Measurements from ENCODE around the gene SH3GL2.

Gene SH3GL2

DNA sequence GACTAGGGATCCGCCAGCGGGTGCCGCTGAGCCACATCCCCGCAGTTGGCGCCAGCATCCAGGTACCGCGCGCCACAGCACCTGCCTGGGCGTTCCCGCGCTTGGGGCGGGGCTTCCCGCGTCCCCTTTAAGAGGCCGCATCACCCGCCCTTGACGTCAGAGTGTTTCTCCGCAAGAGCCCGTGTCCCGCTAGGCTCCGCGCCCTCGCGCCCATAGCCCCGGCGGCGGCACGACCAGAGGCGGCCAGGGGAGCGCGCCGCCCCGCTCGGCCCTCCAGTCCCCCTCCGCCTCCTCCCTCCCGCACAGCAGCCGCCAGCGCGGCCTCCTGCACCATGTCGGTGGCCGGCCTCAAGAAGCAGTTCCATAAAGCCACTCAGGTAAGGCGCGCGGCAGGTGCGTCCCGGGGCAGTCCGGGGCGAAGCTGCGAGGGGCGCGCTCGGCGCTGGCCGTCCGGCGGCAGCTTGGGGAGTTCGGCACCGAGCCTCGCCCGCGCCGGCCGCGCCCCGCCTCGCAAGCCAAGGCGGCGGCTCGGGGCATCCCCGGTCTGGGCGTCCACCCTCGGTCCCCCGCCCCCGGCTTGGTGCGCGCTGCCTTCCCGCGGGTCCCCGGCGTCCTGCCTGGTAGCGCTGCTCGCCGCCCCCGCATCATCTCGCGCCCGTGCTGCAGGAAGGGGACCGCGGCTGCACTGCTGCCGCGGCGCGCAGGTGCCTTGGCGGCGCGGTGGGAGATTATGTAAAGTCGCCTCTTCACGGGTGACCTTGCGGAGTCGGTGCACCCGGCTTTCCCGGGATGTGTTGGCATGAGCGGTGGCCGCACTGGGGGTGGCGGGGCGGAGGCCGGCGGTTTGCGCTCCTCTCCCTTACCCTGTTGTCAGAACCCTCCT, at the start of gene SH3GL2:
Gene SH3GL2 (plus strand): TSS at position 156 of the 883 bp plus-strand sequence.
- peak; percentile 29 for DNase-seq (ENCODE audit: low spot score)

DNA sequence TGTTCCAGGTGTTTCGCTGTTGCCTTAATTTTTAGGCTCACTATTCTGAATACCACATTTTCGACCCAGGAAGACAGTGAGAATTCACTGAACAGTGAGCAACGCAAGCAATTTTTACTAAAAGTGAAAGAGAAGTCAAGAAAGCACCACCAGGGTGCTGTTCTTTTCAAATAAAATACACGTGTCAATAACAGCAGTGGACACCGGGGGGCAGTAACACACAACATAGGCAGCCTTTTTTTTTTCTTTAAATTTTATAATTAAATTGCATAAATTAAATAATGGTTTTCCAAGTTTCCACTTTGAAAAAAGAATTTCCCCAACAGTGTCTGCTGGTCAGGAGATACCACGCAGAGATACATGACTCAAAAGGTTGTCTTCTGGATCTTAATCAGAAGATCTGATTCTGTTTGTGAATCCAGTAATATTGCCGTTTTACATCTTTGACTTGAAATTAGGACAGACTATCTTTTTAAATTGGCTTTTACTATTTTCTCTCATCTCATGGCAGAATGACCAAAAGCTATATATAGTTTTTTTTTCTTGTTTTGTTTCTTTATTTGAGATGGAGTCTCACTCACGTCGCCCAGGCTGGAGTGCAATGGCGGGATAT, 47.1 kb upstream of the SH3GL2 start:
- peak; percentile 18 for DNase-seq (ENCODE audit: low spot score)

- no peak for DNase-seq (ENCODE audit: low spot score)
Measured at GRCh38 chr9:17532461-17532860, 46.4 kb upstream of the SH3GL2 start.

- DNase-seq (ENCODE audit: low spot score) = no peak
Measured at GRCh38 chr9:17535176-17535575, 43.7 kb upstream of the SH3GL2 start.

- no peak for DNase-seq (ENCODE audit: low spot score)
Measured at GRCh38 chr9:17536027-17536426, 42.8 kb upstream of the SH3GL2 start.

GRCh38 chr9:17551023-17551422, 27.8 kb upstream of the SH3GL2 start:
- DNase-seq (ENCODE audit: low spot score) = no peak

DNA sequence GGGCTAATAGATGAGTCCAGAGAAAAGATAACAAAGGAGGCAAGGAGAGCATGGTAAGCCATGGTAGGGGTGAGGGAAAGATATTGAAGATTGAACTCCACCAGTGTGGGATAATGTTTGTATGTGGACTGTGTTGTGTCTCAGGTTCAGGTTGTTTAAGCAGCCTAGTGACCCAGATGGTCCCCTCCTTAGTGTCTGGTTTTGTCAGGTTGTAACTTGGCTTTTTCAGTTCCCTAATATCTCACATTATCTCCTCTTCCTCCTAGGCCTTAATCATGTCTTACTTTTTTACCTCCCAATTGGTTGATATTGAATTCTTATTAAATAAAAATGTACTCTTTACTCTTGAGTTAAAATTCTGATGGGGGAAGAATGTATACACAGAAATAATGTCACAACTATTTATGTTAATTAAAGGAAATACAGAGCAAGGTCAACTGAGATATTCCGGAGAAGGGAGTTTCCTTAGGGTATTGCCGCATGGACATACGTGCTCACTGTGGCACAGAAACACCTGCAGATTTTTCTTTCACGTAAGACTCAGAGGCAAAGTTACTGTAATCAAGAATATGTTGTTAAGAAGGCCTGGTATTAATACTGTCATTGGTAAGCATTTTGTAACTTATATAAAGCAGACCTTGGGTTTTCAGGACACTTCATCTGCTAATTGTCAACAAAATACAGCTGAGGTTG, 23.4 kb upstream of the SH3GL2 start:
- DNase-seq (ENCODE audit: low spot score) = no peak

GRCh38 chr9:17556255-17556654, 22.6 kb upstream of the SH3GL2 start:
- DNase-seq (ENCODE audit: low spot score) = no peak

- DNase-seq (ENCODE audit: low spot score) = no peak
Measured at GRCh38 chr9:17556935-17557334, 21.9 kb upstream of the SH3GL2 start.

DNA sequence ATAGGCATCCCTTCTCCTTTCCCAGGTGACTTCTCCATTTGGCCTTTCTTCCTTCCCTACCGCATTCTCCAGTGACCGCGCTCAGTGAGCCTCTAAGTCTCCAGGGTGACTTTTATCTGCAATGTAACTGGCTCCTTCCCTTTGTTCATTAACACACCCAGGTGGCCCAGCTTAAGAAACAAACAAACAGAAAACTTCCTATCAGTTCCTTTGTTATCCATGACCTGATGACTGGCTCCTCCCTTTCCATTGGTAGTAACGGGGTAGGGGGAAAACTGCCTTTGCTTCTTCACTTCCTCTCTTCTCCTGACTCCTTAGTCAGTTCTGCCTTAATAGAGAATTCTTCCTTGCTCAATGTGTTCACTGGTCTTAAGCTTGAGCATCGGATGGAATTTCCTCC, 7.0 kb upstream of the SH3GL2 start:
- DNase-seq (ENCODE audit: low spot score) = no peak

DNA sequence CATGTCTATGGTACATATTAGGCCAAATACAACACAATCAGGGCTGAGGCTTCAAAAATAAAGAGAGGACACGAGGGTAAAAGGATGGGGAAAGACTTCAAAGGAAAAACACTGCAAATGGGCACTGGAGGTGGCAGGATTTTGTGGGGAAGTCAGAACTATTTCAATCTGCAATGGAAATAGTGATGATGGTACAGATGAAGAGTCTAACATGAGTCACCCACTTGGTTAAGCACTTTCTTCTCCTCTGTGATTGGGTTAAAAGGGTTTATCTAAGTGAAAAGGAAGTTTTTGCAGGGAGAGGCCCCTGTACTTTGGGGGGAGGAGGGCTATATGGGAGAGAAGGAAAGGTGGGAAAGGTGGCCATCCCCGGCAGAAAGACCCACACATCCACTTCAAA, 4.5 kb upstream of the SH3GL2 start:
- no peak for DNase-seq (ENCODE audit: low spot score)

DNA sequence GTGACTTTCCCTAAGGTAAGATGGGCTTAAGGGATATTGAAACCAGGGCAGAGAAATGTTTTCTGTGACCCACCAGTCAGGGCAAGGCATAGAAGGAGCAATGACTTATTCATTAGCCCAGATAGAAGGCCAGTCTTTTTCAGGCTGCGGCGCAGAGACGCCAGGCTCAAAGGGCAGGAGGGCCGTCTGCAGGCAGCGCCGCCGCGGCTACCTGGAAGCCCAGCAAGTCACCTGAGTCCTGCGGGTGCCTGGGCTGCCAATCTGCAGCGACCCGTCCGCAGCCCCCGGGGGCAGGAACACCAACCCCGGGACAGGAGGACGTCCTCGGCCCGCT, 322 bp upstream of the SH3GL2 start:
- no peak for DNase-seq (ENCODE audit: low spot score)

DNA sequence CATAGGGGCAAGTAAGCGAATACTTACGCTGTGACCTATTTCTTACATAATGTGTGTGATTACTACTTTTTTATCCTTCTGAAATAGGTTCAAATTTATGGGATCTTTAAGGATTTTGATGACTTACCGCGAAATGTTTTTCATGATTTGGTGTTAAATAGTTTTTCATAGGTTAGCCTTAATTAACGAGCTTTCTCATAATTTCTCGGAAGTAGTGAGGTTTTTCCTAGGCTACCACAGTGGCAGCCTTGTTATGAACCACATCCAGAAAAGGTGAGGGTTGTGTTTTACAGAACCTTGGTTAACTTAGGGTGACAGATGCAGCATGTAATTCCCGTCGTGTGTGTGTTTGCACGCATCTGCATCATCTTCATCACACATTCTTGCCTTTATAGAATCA, 1.3 kb downstream of the SH3GL2 start:
- DNase-seq (ENCODE audit: low spot score) = no peak

- no peak for DNase-seq (ENCODE audit: low spot score)
Measured at GRCh38 chr9:17587113-17587512, 8.2 kb downstream of the SH3GL2 start.

- DNase-seq (ENCODE audit: low spot score) = no peak
Measured at GRCh38 chr9:17588395-17588794, 9.5 kb downstream of the SH3GL2 start.

- DNase-seq (ENCODE audit: low spot score) = no peak
Measured at GRCh38 chr9:17588941-17589340, 10.1 kb downstream of the SH3GL2 start.

DNA sequence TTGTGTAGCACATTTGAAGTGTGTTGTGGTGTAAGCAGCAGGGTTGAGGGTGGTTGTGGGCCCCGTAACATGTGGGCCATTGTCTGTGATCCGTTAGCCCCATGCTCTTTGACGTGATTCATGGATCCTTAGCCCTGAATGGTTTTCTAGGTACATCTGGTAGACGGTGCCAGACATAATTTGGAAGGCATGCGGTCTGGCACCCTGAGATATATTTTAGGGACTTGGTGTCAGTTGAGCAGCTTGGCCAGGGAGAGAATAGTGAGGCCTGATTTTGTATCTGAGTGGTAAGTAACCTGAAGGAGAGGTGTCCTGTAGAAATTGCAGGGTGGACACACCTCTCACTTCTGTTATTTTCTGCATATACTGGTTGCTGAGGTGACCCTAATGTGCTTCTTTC, 10.9 kb downstream of the SH3GL2 start:
- DNase-seq (ENCODE audit: low spot score) = no peak

DNA sequence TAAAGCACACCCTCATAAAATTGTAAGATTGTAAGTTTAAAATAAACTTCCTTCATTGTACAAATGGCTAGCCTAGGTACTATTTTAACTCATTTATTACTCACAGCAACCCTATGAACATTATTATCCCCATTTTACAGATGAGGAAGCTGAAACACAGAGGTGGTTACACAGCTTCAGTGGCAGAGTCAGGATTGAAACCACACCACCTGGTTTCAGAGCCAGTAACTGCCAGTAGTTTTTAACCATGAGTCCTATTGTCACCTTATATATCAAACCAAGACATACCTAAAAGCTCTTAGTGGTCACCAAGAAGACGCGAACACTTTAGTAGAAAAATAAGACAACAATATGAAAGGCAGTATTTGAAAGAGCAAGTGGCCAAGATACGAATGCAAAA, 16.1 kb downstream of the SH3GL2 start:
- DNase-seq (ENCODE audit: low spot score) = no peak

DNA sequence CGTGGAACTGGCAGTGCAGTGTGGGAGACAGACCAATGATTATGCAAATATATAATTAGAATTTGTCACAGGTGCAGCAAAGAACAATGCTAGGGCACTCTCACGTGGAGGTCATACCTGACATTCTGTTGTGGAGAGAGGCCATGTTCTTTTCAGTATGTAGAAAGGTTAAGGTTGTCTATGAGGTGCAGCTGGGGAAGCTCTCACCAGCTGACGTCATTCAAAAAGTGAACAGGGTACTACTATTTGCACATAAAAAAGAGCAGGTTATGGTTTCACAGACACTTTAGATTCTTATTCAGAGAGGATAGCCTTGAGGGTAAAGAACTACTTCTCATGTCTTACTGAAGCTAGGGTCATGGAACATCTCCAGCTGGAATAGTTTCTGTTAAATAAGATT, 19.1 kb downstream of the SH3GL2 start:
- DNase-seq (ENCODE audit: low spot score) = no peak

DNA sequence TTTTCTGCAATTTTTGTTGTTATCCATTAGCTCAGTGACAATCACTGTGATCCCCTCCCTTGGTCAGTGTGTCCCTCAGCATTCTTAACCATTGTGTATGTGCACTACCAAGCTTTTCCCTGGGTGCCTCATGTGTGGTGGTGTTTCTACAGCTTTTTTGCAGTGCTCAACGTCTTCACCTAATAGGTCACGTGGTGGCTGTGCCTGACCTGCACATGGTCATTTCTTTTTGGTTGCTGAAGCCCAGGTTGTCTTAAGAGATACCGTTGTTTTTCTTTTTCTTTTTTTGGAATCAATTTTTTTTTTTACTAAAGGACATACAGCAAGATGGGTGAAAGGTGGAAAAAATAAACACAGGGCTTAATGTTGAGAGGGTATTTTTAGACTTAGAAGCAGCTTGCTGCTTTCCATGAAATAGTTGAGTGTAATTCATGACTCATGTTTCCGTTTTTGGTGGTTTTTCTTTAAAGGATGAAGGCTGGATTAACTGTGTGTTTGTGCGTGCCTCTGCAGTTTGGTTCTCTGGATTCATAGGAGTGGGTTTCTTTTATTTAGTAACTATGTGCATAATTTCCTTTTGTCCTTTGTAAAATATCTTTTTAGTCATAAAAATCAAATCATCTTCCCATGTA, 22.2 kb downstream of the SH3GL2 start:
- DNase-seq (ENCODE audit: low spot score) = no peak

DNA sequence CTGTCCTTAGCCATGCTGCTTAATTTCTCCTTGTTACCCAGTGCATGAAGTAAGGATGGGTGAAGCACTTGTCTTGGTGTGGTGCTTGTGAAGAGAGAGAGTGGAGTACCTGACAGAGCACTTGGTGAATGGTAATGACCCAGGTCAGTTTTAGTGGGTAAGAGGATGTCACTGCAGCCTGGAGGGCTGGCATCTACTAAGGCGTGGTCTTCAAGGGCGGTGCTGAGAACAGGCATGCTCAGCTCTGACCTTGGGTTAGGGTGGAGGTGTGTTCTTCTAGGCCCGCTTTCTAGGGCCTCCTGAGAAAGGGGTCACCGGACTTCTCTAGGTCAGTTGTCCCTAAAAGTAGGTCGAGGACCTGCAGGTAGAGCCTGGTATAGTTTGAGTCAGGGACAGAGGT, 25.7 kb downstream of the SH3GL2 start:
- no peak for DNase-seq (ENCODE audit: low spot score)

GRCh38 chr9:17609312-17610005, 30.6 kb downstream of the SH3GL2 start:
- no peak for DNase-seq (ENCODE audit: low spot score)

All from globus pallidus (tissue), 1 donor.